Stimulated activated CD4-positive, alpha-beta T cell treated with anti-CD3 and anti-CD28 coated beads, TNF-alpha, amount 100 ng/mL, for 4 hours (primary cell): Measurements from ENCODE around the gene NUMBL.
"Not testable (repeated sequence)": the region's sequence is repeated elsewhere in the genome, so short reads cannot be mapped to it uniquely, and the experiment has no call there.

ENCODE experiments used
- DNase-seq, 3 experiments: peaks; one replicate each; pipeline ENCODE4 v3.0.0-alpha.2; 2020; ENCODE audit warnings: low read depth in 3 of 3

Gene NUMBL

GRCh38 chr19:40663695-40664692 lies 26.5 kb downstream of the NUMBL start:
- DNase-seq = no peak

- peak; percentile 83 to 95 (median 91) for DNase-seq
Observed at GRCh38 chr19:40662925-40663694, 27.3 kb downstream of the NUMBL start.

GRCh38 chr19:40661616-40662015 lies 28.8 kb downstream of the NUMBL start:
- no peak for DNase-seq

GRCh38 chr19:40659566-40659965 lies 30.9 kb downstream of the NUMBL start:
- DNase-seq = no peak

GRCh38 chr19:40659116-40659515 lies 31.3 kb downstream of the NUMBL start:
- no peak for DNase-seq

GRCh38 chr19:40658031-40658430 lies 32.4 kb downstream of the NUMBL start:
- no peak for DNase-seq

- not testable (repeated sequence) for DNase-seq
Observed at GRCh38 chr19:40655684-40656083, 34.8 kb downstream of the NUMBL start.

GRCh38 chr19:40652303-40652702 lies 38.1 kb downstream of the NUMBL start:
- DNase-seq = not testable (repeated sequence)

- DNase-seq = no peak
Observed at GRCh38 chr19:40650749-40651305, 39.6 kb downstream of the NUMBL start.

GRCh38 chr19:40649903-40650675 lies 40.4 kb downstream of the NUMBL start:
- not testable (repeated sequence) for DNase-seq

- no peak for DNase-seq
Observed at GRCh38 chr19:40646743-40647254, 43.7 kb downstream of the NUMBL start.

GRCh38 chr19:40642757-40643305 lies 47.6 kb downstream of the NUMBL start:
- DNase-seq = no peak

GRCh38 chr19:40642051-40642706 lies 48.3 kb downstream of the NUMBL start:
- no peak for DNase-seq

- DNase-seq = no peak
Observed at GRCh38 chr19:40641281-40641680, 49.2 kb downstream of the NUMBL start.

- DNase-seq = no peak
Observed at GRCh38 chr19:40640744-40641143, 49.7 kb downstream of the NUMBL start.

- DNase-seq = no peak
Observed at GRCh38 chr19:40639638-40639982, 50.8 kb downstream of the NUMBL start.

- DNase-seq = no peak
Observed at GRCh38 chr19:40638327-40638726, 52.1 kb downstream of the NUMBL start.

GRCh38 chr19:40633207-40633606 lies 57.2 kb downstream of the NUMBL start:
- no peak for DNase-seq

- no peak for DNase-seq
Observed at GRCh38 chr19:40632311-40633036, 58.0 kb downstream of the NUMBL start.
